ENCODE measurements around the gene PCLAF. TPM values are rescaled to one million over a fixed set of nuclear protein-coding genes. Genes with fewer than 3 reads are reported as not detected.

Gene PCLAF
- total and polyA plus RNA-seq, 2 donors (not counting 3 experiments of a cell fraction or from before 2014, with no cell fraction given): 54.7 to 55.2 TPM

DNA sequence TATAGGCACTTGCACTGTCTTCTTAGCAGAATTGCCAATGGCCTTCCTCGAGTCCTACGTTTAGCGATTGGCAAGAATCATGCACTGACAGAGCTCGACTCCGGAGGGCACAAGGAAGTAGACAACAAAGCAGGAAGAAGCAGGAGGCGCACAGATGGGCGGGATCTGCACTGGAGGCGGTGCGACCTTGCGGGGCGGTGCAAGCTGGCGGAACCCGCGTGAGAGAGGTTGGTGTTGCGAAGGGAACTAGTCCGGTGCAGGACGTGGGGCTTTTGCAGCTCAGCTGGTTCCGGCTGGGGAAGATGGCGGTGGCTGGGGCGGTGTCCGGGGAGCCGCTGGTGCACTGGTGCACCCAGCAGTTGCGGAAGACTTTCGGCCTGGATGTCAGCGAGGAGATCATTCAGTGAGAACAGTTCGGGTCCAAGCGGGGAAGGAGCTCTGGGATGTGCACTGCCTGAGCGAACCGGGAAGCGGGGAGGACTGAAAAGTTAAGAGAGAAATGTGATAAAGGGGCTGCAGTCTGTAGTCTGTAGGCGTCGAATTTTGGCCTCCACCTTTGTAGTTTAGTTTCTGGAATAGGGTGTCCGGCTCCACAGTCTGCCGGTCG is 6.4 kb upstream of the PCLAF start, which contains the start of gene TRIP4:
Gene TRIP4 (plus strand): TSS at position 275 of the 607 bp plus-strand sequence. CDS start 28 bp downstream, at position 303.
- Histone ChIP-seq H3K79me2 (ENCODE audit: control insufficient read depth, insufficient read depth, low read length) (peaks cover 25% of the 10 kb centered on the region), H3K4me1 (ENCODE audit: control insufficient read depth, extremely low read depth, insufficient read depth, low read length) (peaks cover 7% of the 10 kb centered on the region), H3K9me3 (replicated peaks; ENCODE audit: control insufficient read depth, insufficient read depth, low read length) (no peaks in the 10 kb centered on the region), H4K20me1 (replicated peaks; ENCODE audit: control insufficient read depth, extremely low read depth, insufficient read depth, low read length) (no peaks in the 10 kb centered on the region), H3K27ac (ENCODE audit: insufficient read depth, low read depth, low read length) (peak within 1 kb of the TSS; percentile 56), H3K4me2 (ENCODE audit: insufficient read depth, low read length) (peak within 1 kb of the TSS; percentile 80), H3K9me1 (replicated peaks; ENCODE audit: control insufficient read depth, extremely low read depth, insufficient read depth, low read length) (no peaks in the 10 kb centered on the region), H3K27me3 (ENCODE audit: control insufficient read depth in 2 of 2, insufficient read depth in 2 of 2, low read length in 2 of 2) (no peaks in the 10 kb centered on the region), H3K36me3 (ENCODE audit: control insufficient read depth in 2 of 2, extremely low read depth in 1 of 2, insufficient read depth in 2 of 2, low read length in 2 of 2) (no peaks in the 10 kb centered on the region), H3K9ac (replicated peaks; ENCODE audit: extremely low read depth, insufficient read depth, low read length) (peak within 1 kb of the TSS; percentile 87), H2AFZ (ENCODE audit: low read depth, low read length) (peak within 1 kb of the TSS; percentile 94), H3K4me3 (replicated peaks in 1 of 3; ENCODE audit: insufficient read depth in 1 of 3, low read depth in 1 of 3, low read length in 3 of 3) (peak within 1 kb of the TSS; percentile 41 to 92 (median 89))
- ChIA-PET POLR2A (interaction anchor here (0.5 to 1.2 kb wide), 8 partner anchors 8 to 1239 kb away, joined by 3 to 8 read pairs (median 3); partner anchors contain the start of gene PPIB), CTCF (interaction anchor here (0.8 to 1.3 kb wide), 9 partner anchors 10 to 341 kb away, joined by 3 to 12 read pairs (median 3); partner anchors contain the start of genes CSNK1G1 and PPIB)
- FAIRE-seq (peak; percentile 96), DNase-seq (ENCODE audit: low read depth, low spot score) (peak; percentile 98)
- no TSS peak for BruUV-seq (replicated peaks)
- peak; percentile 94 for TF ChIP-seq POLR2A (IDR thresholded peaks at IDR 0.05; ENCODE audit: low read depth, low read length)
- TF ChIP-seq EZH2 (IDR thresholded peaks at IDR 0.05; ENCODE audit: borderline replicate concordance, low read depth, low read length, severe bottlenecking): no peak
- TF ChIP-seq, protein P1, sequence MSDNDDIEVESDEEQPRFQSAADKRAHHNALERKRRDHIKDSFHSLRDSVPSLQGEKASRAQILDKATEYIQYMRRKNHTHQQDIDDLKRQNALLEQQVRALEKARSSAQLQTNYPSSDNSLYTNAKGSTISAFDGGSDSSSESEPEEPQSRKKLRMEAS (IDR thresholded peaks at IDR 0.05; ENCODE audit: insufficient read depth, insufficient read length): peak; percentile 23
- TF ChIP-seq FOS (IDR thresholded peaks at IDR 0.05; ENCODE audit: borderline replicate concordance, insufficient read depth, low read length): no peak
- peak; percentile 47 for TF ChIP-seq MYC (IDR thresholded peaks at IDR 0.05; ENCODE audit: low read depth, low read length)
- TF ChIP-seq POLR2AphosphoS5 (IDR thresholded peaks at IDR 0.05; ENCODE audit: insufficient read depth, low read depth, low read length): peak; percentile 98
- TF ChIP-seq, protein P2, sequence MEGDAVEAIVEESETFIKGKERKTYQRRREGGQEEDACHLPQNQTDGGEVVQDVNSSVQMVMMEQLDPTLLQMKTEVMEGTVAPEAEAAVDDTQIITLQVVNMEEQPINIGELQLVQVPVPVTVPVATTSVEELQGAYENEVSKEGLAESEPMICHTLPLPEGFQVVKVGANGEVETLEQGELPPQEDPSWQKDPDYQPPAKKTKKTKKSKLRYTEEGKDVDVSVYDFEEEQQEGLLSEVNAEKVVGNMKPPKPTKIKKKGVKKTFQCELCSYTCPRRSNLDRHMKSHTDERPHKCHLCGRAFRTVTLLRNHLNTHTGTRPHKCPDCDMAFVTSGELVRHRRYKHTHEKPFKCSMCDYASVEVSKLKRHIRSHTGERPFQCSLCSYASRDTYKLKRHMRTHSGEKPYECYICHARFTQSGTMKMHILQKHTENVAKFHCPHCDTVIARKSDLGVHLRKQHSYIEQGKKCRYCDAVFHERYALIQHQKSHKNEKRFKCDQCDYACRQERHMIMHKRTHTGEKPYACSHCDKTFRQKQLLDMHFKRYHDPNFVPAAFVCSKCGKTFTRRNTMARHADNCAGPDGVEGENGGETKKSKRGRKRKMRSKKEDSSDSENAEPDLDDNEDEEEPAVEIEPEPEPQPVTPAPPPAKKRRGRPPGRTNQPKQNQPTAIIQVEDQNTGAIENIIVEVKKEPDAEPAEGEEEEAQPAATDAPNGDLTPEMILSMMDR (IDR thresholded peaks at IDR 0.05; ENCODE audit: extremely low read depth in 1 of 2, insufficient read depth in 1 of 2, low read depth in 1 of 2, low read length in 2 of 2): no peak
- no peak for TF ChIP-seq JUN (IDR thresholded peaks at IDR 0.05; ENCODE audit: borderline replicate concordance, insufficient read depth, insufficient read length, low read depth)
- intact Hi-C loops (cut with micrococcal nuclease) (loop anchor here (1.0 to 2.0 kb wide), 2 partner anchors 31 to 225 kb away; partner anchors contain the start of genes CSNK1G1 and PPIB), dilution Hi-C loops (cut with MboI; ENCODE audit: extremely low pct_ligation_motif_present, low sequenced_read_pairs) (no loop called here)

All from endothelial cell of umbilical vein (primary cell).